CD4-positive, alpha-beta T cell treated with Interleukin-21 for 1 hour (primary cell): Measurements from ENCODE around the gene KCNK3.
"Not testable (repeated sequence)": the region's sequence is repeated elsewhere in the genome, so short reads cannot be mapped to it uniquely, and the experiment has no call there.

Experiments
- DNase-seq: peaks from one replicate; pipeline ENCODE4 v3.0.0-alpha.2; 2020

Gene KCNK3

DNA sequence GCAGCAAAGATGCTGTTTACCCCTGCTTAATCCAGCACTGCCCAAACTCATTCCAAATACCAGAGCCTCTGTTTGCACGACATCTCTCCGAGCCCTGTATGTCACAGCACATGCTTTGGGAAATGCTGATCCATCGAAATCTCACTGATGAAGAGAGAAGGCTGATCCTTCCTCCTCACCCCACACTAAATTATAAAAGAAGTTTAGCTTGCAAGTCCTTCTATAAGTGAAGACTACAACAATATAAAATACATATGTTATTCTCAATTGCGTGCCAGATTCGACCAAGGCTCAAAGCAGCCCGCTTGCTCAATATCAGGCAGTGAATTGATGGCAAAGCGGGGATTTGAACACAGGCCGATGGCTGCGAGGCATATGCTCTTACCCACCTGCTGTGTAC, 40.9 kb downstream of the KCNK3 start:
- no peak for DNase-seq

DNA sequence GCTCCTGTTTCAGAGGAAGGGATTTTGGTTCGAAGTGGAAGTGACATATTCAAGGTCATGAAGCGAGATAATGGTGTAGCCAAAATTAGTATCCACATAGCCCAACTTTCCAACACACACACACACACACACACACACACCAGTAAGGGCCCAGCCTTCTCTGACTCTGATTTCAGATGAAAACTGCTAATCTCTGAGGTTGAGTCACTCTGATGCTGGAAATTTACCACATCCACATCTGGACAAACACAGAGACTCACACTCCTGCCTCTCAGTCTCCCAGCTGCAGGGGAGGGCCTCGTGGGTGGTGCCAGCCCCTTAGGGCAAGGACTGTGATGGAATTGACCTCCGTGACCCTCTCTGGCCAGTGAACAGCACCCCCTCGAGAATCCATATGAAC, 42.6 kb downstream of the KCNK3 start:
- no peak for DNase-seq

DNA sequence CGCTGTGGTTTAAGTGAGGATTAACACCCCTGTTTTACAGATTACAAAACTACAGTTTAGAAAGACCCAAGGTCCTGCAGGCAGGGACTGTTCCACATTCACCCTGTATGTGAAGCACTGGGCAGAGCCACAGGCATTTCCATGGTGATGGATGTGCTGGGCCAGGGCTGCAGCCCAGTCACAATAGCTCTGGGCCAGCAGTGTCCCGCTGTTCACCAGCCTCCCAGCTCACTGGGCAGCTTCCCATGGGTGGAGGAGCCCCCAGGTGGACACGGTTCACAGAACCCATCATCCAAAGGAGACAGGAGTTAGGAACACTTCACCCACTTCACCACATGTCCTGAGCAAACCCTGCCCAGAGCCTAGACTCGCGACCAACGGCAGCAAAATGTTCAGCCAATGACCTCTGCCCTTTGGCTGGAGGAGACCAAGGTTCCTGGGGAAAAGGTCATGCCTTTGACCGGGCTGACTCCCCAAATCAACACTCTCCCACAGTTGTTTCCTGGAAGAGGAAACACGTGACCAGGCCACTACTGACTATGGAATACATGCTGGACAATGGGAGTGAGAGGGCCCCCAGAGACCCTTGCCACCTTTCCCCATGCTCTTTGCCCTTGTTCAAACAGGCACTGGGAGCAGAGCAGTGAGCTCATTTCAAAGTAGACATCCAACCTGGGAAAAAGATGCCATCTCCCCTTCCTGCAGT, 43.5 kb downstream of the KCNK3 start:
- no peak for DNase-seq

DNA sequence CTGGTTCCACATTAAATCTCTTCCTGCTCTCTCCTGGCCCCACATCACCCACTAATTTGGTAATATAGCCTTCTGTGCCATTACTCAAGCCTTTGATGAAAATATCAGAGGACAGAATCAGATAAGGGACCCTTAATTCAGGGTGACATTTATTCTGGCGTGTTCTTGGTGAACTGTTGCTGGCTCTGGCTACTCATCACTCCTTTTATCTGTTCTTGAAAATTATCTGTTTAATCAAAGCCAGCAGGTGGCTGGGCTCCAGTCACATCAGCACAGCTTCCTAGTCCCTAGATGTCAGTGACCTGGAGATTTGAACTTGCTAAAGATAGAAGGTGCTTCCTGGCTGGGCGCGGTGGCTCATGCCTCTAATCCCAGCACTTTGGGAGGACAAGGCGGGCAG, 44.7 kb downstream of the KCNK3 start:
- no peak for DNase-seq

DNA sequence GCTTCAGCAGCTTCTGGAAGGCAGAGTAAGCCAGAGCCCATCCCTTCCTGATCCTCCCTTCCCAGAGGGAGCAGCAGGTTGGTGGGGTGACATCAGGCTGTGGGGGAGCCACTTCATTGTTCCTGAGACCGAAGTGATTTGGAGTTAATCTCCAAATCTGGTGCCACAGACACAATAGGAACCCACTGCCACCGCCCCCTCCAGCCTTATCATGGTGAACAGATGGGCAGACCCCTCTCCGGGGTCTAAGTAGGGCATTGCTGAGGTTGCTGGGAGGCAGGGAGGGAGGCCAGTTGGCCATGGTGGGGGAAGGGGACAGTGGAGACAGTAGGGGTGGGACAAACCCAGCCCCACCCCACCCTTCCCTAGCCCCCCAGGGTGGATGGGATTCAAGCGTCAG, 46.0 kb downstream of the KCNK3 start:
- DNase-seq = no peak

DNA sequence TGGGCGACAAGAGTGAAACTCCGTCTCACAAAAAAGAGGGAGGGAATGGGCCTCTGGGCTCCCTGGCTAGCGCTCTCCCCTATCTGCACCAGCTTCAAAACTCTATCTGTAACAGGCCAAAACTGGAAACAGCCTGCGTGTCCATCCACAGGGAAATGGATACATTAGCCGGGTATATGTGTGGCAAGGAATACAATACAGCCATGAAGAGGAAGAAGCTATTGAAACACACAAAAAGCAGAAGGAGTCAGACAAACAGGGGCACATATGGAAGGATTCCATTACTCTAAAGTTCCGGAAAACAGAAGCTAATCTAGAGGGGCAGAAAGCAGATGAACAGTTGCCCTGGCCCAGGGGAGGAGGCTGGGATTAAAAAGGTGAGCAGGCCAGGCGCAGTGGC, 47.0 kb downstream of the KCNK3 start:
- DNase-seq = no peak

DNA sequence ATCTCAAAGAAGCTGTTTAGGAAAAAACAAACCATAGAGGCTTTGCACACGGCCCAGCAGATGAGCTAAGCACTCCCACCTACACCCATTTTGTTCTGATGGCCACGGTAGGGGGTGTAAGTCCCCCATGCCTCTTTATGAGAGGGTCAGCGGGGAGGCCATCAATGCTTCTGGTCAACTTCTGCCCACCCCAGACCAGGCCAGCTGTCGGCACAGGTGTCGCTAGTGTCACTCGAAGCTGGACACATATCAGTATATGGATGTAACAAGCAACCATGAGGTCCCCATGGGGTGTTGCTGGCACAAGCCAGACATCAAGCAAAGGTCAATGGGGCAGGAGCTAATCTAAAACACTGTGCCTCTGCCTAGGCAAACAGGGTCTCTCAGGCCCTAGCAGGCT, 47.8 kb downstream of the KCNK3 start:
- no peak for DNase-seq

DNA sequence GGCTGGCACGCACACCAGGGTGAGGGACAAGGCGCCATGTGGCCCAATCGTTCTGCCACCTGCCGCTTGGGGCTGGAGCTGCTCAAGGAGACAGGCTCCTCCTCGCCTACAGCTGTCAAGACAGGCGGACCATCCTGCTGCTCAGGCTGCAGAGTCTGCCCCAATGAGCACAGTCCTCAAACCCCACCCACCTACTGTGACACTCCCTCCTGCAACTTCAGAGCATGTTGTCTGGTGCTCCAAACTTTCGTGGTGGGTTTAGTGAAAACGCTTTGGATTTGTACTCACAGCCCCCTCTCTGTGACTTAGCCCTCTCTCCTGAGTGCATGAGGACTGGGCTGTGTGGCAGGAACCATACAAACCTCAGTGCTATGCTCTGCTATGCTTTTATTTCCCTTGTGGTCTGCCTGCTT, 48.4 kb downstream of the KCNK3 start:
- DNase-seq = no peak

DNA sequence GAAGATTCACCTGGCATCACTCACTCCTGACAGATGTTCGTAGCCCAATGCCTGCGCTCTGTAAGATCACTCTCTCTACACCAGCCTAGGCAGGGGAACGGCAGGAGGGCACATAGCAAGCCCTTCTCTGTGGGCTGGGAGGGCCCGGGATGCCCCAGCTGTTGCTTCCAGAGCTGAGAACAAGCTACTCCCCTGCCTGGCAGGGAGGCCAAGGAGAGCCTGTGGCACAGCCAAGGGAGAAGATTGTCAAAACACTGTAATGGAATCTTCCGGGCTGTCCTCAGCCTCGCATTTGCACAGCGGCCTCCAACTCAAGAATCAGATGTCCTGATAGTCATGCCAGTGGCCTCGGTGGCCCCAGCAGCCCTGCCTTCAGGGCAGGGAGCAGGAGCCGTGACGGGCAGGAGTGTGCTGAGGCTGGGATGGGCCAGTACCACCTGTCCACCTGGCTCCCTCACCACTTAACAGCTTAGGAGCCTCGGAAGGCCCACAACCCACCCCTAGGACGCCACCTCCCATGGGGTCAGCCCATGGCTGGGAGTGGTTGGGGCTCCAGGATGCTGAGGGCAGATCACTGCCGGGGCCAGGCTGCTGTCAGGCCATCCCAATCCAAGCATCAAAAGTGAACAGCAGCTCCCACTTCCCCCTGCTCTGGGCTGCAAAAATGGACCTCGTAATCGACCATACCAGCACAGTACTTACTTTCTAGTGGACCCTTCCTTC, 49.7 kb downstream of the KCNK3 start:
- no peak for DNase-seq

DNA sequence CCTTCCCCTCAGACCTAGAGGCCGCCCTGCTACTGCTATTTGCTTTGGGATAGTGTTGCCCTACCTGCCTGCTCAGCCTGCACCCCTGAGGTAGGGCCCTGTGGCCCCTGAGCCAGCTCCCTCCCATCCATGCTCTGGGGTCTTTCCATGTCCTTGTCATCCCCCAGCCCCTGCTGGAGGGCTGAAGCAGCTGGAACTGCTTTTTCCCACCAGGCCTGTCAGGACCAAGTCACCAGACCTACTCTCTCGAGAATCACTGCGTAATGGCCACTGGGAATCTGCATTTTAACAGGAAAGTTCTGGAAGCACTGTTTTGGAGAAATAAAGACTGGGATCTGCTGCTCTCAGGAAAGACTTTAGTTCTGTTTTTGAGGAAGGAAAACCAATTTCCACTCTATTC, 51.3 kb downstream of the KCNK3 start:
- no peak for DNase-seq

DNA sequence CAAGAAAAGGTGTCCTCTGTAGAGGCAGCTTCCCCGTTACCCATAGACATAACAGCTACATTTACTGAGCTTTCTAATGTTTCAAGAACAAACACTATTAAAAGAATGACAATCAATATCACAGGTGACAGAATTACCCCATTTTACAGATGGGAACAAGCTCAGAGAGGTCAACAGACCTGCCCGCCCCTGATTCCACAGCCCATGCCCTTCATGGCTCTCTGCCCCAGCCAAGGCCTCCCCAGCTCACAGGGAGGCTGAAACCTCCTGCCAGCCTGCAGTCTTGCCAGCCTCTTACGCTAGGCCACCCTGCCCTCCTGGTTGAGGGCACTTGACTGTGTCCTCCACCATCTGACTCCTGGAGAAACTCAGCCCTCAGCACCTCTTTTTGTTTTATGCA, 52.4 kb downstream of the KCNK3 start:
- DNase-seq = no peak

DNA sequence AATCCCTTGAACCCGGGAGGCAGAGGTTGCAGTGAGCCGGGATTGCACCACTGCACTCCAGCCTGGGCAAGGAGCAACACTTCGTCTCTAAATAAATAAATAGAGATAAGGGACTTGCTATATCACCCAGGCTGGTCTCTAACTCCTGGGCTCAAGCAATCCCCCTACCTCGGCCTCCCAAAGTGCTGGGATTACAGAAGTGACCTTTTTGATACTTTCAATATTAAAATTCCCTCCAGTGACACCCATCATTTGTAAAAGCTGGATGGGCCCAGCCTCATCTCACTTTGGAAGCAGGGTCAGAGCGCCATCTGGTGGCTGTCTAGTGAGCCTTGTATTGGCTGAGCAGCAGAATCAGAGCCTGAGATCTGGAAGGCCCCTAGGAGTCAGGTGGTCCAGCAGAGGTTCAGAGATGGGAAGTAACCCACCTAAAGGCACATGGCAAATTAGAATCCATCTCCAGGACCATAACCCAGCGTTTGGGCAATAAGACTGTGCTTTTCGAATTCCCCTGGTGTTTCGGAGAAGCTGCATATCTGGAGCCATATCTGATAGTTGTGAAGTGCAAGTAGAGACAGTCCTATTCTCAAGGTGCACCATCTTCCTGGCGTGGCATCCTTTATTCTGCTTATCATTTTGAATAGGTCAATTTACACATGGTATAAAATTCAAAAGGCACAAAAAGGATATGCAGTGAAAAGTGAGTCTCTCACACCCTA, 53.2 kb downstream of the KCNK3 start:
- DNase-seq = peak; percentile 69

DNA sequence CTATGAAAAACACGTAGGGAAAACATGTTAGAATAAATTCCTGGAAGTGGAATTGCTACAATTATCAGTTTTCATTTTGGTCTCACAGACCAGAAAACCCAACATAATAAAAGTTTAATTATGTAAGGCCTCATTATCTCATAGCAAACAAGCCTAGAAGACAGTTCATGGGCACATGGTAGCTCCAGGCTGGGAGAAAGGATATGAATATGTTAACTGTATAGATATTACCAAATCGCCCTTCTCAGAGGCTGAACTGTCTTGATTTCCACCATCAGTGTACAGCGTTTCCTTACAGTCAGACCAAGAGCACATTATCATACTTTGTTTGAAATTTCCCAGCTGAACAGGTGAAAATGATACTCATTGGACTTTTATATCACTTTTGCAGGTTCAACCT, 54.4 kb downstream of the KCNK3 start:
- no peak for DNase-seq

DNA sequence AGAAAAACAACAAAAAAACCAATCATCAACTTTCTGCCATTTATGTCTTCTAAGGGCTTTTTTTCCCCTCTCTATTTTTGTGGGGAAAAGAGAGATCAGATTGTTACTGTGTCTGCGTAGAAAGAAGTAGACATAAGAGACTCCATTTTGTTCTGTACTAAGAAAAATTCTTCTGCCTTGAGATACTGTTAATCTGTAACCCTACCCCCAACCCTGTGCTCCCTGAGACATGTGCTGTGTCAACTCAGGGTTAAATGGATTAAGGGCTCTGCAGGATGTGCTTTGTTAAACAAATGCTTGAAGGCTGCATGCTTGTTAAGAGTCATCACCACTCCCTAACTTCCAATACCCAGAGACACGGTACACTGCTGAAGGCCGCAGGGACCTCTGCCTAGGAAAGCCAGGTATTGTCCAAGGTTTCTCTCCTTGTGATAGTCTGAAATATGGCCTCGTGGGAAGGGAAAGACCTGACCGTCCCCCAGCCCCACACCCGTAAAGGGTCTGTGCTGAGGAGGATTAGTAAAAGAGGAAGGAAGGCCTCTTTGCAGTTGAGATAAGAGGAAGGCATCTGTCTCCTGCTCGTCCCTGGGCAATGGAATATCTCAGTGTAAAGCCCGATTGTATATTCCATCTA, 57.4 kb downstream of the KCNK3 start:
- DNase-seq = not testable (repeated sequence)

DNA sequence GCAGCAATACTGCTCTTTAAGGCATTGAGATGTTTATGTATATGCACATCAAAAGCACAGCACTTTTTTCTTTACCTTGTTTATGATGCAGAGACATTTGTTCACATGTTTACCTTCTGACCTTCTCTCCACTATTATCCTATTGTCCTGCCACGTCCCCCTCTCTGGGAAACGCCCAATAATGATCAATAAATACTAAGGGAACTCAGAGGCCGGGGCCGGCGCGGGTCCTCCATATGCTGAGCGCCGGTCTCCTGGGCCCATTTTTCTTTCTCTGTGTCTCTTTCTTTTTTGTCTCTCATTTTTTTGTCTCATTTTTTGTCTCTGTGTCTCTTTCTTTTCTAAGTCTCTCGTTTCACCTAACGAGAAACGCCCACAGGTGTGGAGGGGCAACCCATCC, 57.9 kb downstream of the KCNK3 start:
- DNase-seq = not testable (repeated sequence)

DNA sequence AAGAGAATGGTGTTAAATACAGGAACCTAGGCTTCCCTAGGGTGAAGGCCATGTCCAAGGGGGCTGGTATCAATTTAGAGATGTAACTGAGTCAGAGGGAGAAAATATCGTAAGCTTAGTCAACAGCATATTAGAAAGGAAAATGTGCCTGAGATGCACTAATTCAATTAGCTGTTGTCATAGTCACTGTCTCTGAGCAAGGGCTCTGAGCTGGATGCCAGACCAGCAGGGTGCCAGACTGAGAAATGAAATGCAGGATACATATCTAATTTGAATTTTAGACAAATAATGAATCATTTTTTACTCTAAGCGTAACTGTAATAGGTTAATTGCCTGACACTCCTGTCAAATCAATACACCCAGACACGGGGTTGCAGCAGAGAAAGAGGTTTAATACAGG, 60.1 kb downstream of the KCNK3 start:
- no peak for DNase-seq

DNA sequence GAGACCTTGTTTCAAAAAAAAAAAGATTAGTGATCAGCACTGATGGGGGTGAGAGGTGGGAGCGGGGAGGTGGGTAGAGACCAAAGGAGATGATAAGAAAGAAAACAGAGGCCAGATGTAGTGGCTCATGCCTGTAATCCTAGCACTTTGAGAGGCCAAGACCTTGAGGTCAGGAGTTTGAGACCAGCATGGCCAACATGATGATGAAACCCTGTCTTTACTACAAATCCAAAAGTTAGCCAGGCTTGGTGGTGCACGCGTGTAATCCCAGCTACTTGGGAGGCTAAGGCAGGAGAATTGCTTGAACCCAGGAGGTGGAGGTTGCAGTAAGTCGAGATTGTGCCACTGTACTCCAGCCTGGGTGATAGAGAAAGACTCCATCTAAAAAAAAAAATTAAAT, 62.0 kb downstream of the KCNK3 start:
- no peak for DNase-seq

DNA sequence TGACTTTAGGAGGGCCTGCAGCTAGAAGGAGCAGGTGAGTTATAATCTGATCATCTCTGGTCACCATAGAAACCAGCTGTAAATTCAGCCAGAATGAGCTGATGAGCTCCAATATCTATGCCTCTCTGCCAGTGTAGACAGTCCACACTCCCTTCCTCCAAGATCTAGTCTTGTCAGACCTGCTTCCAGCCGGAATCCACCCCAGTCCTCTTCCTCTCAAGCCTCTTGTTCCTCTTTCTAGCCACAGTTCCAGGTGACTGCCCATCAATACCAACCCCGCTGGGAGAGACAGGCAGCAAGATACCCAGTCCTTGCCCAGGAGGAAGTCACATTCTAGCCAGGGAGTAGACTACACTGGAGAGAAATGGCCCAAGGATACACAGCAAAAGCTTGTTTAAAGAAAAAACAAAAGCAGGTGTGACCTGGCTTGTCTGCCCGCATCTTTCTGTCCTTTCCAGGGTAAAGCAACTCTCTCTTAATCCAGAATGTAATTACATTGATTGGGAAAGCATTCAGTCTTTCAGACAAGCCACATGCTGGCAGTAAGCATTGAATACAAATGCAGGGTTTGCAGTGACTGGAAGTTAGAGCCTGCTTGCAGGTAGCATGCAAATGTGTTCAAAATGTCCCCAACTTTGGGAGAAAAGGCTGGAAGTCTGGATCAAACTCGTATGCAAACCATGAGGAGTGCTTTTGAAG, 62.6 kb downstream of the KCNK3 start:
- DNase-seq = no peak

DNA sequence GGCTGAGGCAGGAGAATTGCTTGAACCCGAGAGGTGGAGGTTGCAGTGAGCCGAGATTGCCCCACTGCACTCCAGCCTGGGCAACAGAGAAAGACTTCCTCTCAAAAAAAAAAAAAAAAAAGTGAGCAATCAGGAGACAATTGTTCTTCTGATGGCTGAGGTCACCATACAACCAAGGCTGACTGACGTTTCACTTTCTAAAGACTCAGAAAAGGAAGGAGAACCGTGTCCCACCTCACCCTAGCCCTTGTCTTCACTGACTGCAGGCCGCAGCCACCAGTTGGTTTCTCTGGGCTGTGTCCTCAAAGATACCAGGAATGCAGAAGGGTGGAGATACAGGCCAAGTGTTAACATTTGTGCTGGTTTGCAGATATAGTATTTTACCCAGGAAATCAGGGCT, 63.8 kb downstream of the KCNK3 start:
- no peak for DNase-seq

DNA sequence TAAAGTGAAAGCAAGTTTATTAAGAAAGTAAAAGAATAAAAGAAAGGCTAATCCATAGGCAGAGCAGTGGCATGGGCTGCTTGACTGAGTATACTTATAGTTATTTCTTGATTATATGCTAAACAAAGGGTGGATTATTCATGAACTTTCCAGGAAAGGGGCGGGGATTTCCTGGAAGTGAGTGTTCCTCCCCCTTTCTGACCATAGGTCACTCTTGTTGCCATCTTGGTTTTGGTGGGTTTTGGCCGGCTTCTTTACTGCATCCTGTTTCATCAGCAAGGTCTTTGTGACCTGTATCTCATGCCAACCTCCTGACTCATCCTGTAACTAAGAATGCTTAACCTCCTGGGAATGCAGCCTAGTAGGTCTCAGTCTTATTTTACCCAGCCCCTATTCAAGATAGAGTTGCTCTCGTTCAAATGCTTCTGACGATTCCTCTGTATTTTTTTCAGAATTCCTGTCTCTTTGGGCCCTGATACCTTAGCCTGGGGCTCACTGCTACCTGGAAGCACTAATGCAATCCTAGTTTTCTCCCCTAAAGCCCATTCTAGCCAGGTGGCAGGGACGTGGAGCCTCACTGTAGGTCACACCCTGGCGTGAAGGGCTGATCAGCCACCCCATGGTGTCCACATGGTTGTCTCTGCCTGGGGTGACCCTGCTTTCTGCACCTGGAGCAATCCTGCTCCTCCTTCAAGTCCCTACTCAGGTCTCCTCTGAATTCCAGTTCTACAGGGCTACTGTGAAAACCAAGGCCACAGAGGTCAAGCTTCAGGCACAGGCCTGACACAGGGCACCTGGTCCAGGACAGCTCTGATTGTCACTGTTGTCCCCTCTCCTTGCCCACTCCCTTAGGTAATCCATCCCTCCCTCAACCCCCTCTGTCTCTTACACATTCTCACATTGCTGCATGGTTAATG, 65.6 kb downstream of the KCNK3 start:
- no peak for DNase-seq

DNA sequence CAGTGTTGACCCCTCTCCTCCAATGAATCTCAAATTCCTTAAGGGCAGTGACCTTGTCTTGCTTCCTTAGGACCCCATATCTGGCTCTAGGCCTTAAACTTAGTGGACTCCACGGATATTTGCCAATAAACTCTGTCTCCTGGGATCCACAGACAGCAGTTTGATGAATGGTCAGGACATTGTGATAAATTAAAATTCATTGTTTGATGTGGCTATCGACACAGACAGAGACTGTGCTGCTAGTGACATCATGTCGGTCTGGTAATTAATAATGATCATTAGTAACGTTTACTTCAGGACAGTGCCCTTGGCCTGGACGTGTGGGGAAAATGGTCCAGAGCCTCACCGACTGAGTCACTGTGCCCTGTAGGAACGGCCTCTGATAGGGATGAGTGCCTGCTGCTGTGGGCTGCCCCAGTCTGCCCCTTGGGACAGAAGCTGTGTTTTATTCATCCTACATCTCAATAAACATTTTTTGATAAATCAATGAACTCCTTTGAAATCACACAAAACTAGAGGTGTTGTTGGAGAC, 66.3 kb downstream of the KCNK3 start:
- no peak for DNase-seq

DNA sequence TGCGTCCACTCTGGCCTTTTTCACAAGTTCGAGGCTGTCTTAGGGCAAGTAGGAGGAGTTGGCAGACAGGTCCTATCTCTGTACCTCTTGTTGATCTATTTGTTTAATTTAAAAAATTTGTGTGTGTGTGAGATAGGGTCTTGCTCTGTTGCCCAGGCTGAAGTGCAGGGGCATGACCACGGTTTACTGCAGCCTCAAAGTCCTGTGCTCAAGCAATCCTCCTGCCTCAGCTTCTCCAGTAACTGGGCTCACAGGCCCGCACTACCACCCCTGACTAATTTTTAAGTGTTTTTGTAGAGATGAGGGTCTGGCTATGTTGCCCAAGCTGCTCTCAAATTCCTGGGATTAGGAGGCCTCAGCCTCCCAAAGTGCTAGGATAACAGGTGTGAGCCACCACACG, 67.3 kb downstream of the KCNK3 start:
- DNase-seq = no peak
